HG03045 (cell line): Measurements from ENCODE around the gene ARFRP1.

Experiments used
- ATAC-seq: cut with Tn5 transposase; IDR thresholded peaks from one replicate; pipeline ENCODE4 v1.9.1; 2021; ENCODE audit warnings: mild to moderate bottlenecking, moderate library complexity; ENCODE audit not compliant: unreplicated experiment

ARFRP1 gene

DNA sequence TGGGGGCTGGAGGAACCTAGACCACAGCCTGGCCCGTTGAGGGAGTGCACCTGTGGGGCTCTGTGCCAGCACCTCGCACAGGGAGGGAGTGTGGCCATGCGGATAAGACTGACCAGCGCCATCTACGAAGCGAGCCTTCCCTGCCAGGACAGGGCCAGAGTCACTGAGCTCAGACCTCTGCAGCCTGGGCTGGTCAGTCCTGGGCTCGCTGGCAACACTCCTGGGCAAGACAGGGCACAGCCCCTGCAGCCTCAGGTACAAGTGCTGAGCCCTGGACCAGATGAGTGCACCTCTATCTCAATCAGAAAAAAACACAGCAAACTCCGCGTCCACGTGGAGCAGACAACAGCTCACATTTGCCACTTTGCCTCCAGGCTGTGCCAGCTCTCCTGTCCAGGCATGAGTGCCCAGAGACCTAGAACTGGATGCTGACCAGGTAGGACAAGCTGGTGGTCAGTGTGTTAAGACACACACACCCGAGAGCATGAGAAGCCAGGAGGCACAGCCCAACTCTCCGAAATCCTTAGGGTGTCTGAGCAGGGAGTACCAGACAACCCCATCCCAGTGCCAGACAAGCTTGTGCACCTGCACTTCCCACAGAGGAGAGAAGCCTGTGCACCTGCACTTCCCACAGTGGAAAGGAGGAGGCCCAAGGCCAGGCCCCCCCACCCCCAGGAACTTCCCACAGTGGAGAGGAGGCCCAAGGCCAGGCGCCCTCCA, 4.9 kb downstream of the ARFRP1 start:
- no peak for ATAC-seq

- ATAC-seq: no peak
Observed at GRCh38 chr20:63702036-63702665, 5.6 kb downstream of the ARFRP1 start.

DNA sequence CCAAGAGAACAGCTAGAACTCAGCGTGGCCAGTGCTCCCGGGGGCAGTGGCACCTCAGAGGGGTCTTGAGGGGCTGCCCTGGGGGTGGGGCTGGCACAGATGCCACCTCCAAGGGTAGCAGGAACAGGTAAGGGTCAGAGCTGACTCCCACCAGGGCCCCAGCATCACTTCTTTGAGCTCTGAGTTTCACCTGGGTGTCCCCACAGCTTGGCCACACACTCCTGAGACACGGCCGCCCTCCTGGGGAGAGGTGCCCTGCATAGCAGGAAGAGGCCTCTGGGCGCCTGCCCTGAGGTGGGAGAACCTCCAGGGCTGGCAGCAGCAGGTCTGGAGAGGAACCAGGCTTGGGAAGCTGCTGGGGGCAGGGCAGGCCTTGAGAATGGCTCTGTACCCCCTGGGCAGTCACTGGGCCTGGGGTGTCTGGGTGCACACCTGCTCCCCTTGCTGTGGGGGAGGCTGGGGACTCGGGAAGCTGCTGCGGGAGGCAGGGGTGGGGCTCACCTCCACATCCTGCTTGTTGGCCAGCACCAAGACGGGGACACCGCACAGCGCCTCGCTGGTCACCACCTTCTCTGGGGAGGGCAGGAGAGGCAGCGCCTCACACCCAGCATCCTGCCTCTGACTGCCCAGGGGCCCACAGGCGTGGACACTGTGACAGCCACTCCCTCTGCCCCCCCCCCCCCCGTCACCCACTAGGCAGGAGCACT, 6.3 kb downstream of the ARFRP1 start:
- no peak for ATAC-seq

- ATAC-seq: no peak
Observed at GRCh38 chr20:63701051-63701328, 6.8 kb downstream of the ARFRP1 start.

DNA sequence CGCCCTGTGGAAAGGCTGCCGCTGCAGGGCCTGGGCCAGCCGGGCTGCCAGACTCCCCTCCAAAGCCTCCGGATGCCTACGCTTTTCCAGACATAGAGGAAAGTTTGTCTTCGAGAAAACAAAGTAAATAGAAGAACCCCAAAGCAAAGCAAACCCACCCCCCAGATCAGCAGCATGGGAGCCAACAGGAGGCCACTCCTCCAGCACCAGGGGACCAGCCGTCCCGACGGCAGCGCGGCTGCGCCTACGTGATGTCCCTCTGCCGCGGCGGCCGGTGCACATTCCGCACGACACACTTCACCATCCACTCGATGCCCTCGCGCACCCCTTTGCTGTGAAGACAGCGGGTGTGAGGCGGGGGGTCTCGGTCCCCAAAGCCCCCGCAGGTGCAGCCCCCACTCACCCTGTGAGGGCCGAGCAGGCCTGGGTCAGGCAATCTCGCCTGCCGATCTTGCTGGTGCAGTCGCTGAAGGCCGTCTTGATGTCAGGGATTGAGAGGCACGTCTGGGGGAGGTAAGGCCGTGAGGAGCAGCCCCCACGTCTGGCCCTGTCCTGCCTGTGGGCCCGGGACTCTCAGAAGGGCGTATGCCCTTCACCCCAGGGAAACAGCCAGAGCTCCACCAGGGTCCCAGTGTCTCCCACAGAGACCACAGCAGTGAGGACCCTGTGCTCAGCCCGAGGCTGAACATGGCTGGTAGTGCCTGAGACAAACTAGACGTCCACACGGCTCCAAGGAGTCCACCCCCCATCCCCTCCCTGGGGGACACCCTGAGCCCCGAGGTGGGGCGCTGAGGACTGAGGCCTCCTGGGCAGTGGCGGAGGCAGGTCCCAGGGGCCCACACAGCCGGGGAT, 7.4 kb downstream of the ARFRP1 start:
- ATAC-seq: no peak

GRCh38 chr20:63699466-63700198, 8.1 kb downstream of the ARFRP1 start:
- no peak for ATAC-seq

- no peak for ATAC-seq
Observed at GRCh38 chr20:63698739-63699465, 8.9 kb downstream of the ARFRP1 start.

DNA sequence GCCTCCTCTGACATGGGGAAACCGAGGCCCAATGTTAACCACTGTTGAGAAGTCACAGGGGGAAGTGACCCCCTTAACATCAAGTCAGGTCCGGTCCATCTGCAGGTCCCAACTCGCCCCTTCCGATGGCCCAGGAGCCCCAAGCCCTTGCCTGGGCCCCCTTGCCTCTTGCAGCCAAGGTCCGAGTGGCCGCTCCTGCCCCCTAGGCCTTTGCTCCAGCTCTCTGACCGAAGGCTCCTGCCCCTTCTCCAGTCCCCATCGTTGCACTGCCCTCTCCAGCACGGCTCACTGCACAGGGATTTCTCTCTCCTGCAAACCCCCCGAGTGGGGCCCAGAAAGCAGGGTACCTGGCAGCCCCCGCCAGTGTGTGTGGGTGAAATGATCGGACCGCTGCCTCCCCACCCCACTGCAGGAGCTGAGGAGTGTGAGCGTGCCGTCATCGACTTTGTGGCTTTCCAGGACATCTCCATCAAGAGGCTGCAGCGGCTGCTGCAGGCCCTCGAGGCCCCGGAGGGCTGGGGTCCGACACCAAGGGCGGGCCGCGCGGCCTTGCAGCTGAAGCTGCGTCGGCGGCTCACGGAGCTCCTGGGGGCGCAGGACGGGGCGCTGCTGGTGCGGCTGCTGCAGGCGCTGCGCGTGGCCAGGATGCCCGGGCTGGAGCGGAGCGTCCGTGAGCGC, 9.8 kb downstream of the ARFRP1 start:
- no peak for ATAC-seq

DNA sequence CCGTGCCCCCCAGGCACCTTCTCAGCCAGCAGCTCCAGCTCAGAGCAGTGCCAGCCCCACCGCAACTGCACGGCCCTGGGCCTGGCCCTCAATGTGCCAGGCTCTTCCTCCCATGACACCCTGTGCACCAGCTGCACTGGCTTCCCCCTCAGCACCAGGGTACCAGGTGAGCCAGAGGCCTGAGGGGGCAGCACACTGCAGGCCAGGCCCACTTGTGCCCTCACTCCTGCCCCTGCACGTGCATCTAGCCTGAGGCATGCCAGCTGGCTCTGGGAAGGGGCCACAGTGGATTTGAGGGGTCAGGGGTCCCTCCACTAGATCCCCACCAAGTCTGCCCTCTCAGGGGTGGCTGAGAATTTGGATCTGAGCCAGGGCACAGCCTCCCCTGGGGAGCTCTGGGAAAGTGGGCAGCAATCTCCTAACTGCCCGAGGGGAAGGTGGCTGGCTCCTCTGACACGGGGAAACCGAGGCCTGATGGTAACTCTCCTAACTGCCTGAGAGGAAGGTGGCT, 10.4 kb downstream of the ARFRP1 start:
- ATAC-seq: no peak

DNA sequence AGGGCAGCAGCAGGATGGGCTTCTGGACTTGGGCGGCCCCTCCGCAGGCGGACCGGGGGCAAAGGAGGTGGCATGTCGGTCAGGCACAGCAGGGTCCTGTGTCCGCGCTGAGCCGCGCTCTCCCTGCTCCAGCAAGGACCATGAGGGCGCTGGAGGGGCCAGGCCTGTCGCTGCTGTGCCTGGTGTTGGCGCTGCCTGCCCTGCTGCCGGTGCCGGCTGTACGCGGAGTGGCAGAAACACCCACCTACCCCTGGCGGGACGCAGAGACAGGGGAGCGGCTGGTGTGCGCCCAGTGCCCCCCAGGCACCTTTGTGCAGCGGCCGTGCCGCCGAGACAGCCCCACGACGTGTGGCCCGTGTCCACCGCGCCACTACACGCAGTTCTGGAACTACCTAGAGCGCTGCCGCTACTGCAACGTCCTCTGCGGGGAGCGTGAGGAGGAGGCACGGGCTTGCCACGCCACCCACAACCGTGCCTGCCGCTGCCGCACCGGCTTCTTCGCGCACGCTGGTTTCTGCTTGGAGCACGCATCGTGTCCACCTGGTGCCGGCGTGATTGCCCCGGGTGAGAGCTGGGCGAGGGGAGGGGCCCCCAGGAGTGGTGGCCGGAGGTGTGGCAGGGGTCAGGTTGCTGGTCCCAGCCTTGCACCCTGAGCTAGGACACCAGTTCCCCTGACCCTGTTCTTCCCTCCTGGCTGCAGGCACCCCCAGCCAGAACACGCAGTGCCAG, 11.0 kb downstream of the ARFRP1 start, which contains the start of gene TNFRSF6B:
Gene TNFRSF6B (plus strand): TSS at position 25 of the 729 bp plus-strand sequence. CDS start 116 bp downstream, at position 141.
- ATAC-seq: no peak

DNA sequence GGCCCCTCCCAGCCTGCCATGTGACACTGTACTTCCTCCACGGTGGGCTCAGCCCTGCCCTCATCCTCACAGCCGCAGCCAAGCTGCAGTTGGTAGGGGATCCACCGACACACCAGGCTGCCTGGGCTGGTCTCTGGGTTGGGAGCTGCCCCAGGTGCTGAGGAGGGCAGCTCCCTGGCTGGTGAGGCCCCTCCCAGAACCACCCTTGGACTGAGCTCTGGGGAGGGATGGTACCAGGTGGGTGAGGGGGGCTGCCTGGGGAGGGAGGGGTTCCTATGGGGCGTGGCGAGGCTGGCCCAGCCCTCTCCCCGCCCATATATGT, 11.5 kb downstream of the ARFRP1 start:
- ATAC-seq: no peak

DNA sequence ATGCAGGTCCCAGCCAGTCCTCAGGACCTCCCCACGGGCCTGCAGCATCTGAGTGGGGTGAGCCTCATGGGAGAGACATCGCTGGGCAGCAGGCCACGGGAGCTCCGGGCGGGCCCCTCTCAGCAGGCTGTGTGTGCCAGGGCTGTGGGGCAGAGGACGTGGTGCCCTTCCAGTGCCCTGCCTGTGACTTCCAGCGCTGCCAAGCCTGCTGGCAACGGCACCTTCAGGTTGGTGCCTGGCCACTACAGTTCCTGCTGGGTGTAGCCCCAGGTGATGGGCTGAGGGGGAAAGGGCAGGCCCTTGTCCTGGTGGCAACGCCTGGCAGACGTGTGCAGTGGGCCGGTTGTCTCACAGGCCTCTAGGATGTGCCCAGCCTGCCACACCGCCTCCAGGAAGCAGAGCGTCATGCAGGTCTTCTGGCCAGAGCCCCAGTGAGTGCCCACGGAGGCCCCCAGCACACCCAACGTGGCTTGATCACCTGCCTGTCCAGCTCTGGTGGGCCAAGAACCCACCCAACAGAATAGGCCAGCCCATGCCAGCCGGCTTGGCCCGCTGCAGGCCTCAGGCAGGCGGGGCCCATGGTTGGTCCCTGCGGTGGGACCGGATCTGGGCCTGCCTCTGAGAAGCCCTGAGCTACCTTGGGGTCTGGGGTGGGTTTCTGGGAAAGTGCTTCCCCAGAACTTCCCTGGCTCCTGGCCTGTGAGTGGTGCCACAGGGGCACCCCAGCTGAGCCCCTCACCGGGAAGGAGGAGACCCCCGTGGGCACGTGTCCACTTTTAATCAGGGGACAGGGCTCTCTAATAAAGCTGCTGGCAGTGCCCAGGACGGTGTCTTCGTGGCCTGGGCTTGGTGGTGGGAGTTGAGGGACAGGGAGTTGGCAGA, 12.1 kb downstream of the ARFRP1 start:
- no peak for ATAC-seq

DNA sequence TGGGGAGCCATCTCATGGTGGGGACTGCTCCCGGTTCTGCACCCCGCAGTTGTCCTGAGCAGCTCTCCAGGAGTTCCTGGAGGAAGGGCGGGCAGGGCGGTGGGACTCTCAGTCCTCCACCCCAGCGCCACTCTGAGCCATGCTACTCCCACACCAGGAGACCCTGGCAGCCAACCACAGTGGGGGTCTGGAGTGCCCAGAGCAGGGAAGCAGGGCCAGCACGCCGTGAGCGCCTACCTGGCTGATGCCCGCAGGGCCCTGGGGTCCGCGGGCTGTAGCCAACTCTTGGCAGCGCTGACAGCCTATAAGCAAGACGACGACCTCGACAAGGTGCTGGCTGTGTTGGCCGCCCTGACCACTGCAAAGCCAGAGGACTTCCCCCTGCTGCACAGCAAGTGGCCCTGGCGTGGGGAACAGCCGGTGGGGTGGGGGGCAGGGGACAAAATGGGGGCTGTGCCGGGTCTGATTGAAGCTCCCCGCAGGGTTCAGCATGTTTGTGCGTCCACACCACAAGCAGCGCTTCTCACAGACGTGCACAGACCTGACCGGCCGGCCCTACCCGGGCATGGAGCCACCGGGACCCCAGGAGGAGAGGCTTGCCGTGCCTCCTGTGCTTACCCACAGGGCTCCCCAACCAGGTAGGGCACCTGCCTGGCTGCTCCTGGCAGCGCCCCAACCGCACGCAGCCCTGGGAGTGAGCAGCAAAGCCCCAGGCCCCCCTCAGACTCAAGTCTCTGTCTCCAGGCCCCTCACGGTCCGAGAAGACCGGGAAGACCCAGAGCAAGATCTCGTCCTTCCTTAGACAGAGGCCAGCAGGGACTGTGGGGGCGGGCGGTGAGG, 13.0 kb downstream of the ARFRP1 start:
- ATAC-seq: no peak

DNA sequence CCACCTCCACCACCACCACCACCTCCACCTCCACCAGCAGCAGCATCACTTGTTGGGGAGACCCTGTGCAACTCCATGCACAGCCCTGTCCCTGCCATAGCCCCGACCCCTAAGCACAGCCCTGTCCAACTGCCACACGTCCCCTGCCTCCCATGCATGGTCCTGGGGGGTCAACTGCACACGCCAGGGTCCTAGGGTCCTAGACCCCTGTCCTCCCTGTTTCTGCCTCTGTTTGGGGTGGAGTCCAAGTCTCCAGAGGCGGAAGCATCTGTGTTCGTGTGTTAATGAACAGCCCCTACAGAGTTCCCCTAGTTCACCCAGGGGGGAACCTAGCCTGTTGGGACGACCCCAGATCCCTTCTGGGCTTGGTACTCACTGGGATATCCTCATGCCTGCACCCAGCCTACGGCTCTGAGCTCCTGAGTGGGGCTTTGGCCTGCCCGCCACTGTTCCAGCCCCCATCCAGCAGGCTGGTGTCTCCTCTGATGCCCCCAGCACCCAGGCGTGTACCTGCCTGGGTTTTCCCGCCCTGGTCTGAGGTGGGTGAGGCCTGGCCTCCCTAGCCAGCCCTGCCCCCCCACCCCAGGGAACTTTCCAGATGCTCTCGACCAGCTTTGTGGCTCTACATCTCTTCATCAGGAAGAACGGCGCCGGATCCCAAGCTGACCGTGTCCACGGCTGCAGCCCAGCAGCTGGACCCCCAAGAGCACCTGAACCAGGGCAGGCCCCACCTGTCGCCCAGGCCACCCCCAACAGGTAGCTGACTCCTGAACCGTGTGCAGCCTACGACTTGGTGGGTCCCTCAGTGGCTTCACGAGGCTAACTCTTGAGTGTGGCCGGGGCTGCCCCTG, 13.8 kb downstream of the ARFRP1 start:
- ATAC-seq: no peak

DNA sequence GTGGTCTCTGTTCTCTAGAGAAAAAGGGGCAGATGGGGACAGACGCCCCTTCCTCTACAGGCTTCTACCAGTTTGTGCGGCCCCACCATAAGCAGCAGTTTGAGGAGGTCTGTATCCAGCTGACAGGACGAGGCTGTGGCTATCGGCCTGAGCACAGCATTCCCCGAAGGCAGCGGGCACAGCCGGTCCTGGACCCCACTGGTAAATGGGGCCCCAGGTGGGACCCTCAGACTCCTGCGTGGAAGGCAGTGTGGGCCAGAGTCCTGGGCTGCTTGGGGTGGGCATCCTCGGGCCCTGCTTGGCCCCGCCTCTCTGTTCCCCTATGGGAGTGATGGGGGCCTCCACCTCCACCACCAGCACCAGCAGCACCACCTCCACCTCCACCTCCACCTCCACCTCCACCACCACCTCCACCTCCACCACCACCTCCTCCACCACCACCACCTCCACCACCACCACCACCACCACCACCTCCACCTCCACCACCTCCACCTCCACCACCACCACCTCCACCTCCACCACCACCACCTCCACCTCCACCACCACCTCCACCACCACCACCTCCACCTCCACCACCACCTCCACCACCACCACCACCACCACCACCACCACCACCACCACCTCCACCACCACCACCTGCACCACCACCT, 14.6 kb downstream of the ARFRP1 start:
- no peak for ATAC-seq
